PC-9 (cell line): ENCODE data around the gene AQR.

ENCODE experiments used
- CTCF ChIP-seq: fragments of 200-600 bp; sonication (generic); conservative IDR thresholded peaks from 2 replicates; pipeline ENCODE4 v1.6.1; 2017; ENCODE audit warnings: mixed run types, antibody characterized with exemption, mild to moderate bottlenecking, moderate library complexity
- EZH2 ChIP-seq: fragments of 200-600 bp; sonication (generic); IDR thresholded peaks from 2 replicates; pipeline ENCODE4 v1.8.0; 2017; ENCODE audit warnings: antibody characterized with exemption, low read depth

GRCh38 chr15:34893967-34894366 is 75.6 kb downstream of the AQR start:
- TF ChIP-seq CTCF (no peak), EZH2 (no peak)
